Activated CD4-positive, alpha-beta T cell treated with anti-CD3 and anti-CD28 coated beads, Interleukin-2, Interleukin-4, amounts not matched to agents 100 ng/mL and 50 ng/mL, durations not matched to agents 16 hours and 8 hours (primary cell): ENCODE results near the gene ARHGEF26.

Experiments
- DNase-seq: peaks from one replicate; pipeline ENCODE4 v3.0.0-alpha.2; 2020; ENCODE audit warnings: low spot score

ARHGEF26 gene

GRCh38 chr3:154152741-154153140, 31.6 kb downstream of the ARHGEF26 start:
- no peak for DNase-seq

GRCh38 chr3:154156530-154156929, 35.3 kb downstream of the ARHGEF26 start:
- DNase-seq: no peak

GRCh38 chr3:154161806-154162205, 40.6 kb downstream of the ARHGEF26 start:
- DNase-seq: no peak

GRCh38 chr3:154164387-154164786, 43.2 kb downstream of the ARHGEF26 start:
- no peak for DNase-seq

GRCh38 chr3:154168998-154169795, 48.0 kb downstream of the ARHGEF26 start:
- DNase-seq: no peak

- no peak for DNase-seq
These were observed 48.6 kb downstream of the ARHGEF26 start for GRCh38 chr3:154169796-154170110.

- DNase-seq: no peak
These were observed 49.1 kb downstream of the ARHGEF26 start for GRCh38 chr3:154170300-154170699.

- DNase-seq: no peak
These were observed 53.9 kb downstream of the ARHGEF26 start for GRCh38 chr3:154175041-154175440.

- DNase-seq: no peak
These were observed 54.8 kb downstream of the ARHGEF26 start for GRCh38 chr3:154176036-154176435.

- DNase-seq: no peak
These were observed 56.2 kb downstream of the ARHGEF26 start for GRCh38 chr3:154177406-154177805.

- DNase-seq: no peak
These were observed 57.0 kb downstream of the ARHGEF26 start for GRCh38 chr3:154178172-154178571.

- DNase-seq: no peak
These were observed 59.9 kb downstream of the ARHGEF26 start for GRCh38 chr3:154180836-154181691.

GRCh38 chr3:154182322-154182922, 61.2 kb downstream of the ARHGEF26 start:
- no peak for DNase-seq

- no peak for DNase-seq
These were observed 61.8 kb downstream of the ARHGEF26 start for GRCh38 chr3:154182975-154183374.

- DNase-seq: no peak
These were observed 63.4 kb downstream of the ARHGEF26 start for GRCh38 chr3:154184582-154184981.

- no peak for DNase-seq
These were observed 67.2 kb downstream of the ARHGEF26 start for GRCh38 chr3:154188437-154188836.

- DNase-seq: no peak
These were observed 67.7 kb downstream of the ARHGEF26 start for GRCh38 chr3:154188846-154189245.

- DNase-seq: no peak
These were observed 70.3 kb downstream of the ARHGEF26 start for GRCh38 chr3:154191520-154191919.

GRCh38 chr3:154192225-154192624, 71.0 kb downstream of the ARHGEF26 start:
- DNase-seq: no peak

- DNase-seq: no peak
These were observed 71.9 kb downstream of the ARHGEF26 start for GRCh38 chr3:154193000-154193615.

GRCh38 chr3:154194877-154195276, 73.7 kb downstream of the ARHGEF26 start:
- no peak for DNase-seq

GRCh38 chr3:154195620-154196356, 74.6 kb downstream of the ARHGEF26 start:
- no peak for DNase-seq
